Measurements from ENCODE around the gene QRICH1.

DNA sequence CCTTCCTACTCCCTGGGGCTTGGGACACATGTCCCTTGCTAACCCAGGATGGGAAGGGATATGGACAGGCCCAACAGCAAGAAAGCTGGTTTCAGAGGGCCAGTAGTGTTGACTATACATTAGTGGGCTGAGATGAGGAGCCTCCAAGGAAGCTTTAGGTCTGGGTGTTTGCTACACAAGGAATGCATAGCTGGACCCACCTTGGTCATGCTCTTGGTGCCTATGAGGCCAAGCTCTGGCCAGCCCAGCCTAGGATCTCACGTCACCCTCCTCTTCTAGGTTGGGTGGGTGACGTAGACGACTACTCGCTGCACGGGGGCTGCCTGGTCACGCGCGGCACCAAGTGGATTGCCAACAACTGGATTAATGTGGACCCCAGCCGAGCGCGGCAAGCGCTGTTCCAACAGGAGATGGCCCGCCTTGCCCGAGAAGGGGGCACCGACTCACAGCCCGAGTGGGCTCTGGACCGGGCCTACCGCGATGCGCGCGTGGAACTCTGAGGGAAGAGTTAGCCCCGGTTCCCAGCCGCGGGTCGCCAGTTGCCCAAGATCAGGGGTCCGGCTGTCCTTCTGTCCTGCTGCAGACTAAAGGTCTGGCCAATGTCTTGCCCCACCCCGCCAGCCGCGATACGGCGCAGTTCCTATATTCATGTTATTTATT is 87.3 kb downstream of the QRICH1 start:
- TF ChIP-seq, protein P1, sequence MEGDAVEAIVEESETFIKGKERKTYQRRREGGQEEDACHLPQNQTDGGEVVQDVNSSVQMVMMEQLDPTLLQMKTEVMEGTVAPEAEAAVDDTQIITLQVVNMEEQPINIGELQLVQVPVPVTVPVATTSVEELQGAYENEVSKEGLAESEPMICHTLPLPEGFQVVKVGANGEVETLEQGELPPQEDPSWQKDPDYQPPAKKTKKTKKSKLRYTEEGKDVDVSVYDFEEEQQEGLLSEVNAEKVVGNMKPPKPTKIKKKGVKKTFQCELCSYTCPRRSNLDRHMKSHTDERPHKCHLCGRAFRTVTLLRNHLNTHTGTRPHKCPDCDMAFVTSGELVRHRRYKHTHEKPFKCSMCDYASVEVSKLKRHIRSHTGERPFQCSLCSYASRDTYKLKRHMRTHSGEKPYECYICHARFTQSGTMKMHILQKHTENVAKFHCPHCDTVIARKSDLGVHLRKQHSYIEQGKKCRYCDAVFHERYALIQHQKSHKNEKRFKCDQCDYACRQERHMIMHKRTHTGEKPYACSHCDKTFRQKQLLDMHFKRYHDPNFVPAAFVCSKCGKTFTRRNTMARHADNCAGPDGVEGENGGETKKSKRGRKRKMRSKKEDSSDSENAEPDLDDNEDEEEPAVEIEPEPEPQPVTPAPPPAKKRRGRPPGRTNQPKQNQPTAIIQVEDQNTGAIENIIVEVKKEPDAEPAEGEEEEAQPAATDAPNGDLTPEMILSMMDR (IDR thresholded peaks at IDR 0.05; ENCODE audit: low read depth, low read length, poor library complexity, severe bottlenecking): no peak
- TF ChIP-seq EZH2phosphoT487 (IDR thresholded peaks at IDR 0.05; ENCODE audit: borderline replicate concordance, low read length): no peak

Data from DOHH2 (cell line).